Measurements from ENCODE around the gene DPP6. TPM values are rescaled to one million over a fixed set of nuclear protein-coding genes. Genes with fewer than 3 reads are reported as not detected.

The DPP6 gene
- total and polyA plus RNA-seq, 12 donors, result 0.07 to 2.1 (median 0.16) TPM; not detected in 4

GRCh38 chr7:154253810-154254209, 201.6 kb downstream of the DPP6 start:
- no peak for TF ChIP-seq CTCF (IDR thresholded peaks at IDR 0.05)
- no peak for DNase-seq
- no peaks in the 10 kb centered on the region for H3K36me3 ChIP-seq
- ATAC-seq, result no peak
- no peaks in the 10 kb centered on the region for H3K4me1 ChIP-seq
- H3K27me3 ChIP-seq, result peaks cover 0 to 9% (median 0%) of the 10 kb centered on the region in 7 donors
- peaks cover 0 to under 1% (median 0%) of the 10 kb centered on the region in 11 donors for H3K9me3 ChIP-seq
- H3K27ac ChIP-seq, result no peak overlapping the region
- WGBS, 2 donors, result 46 to 47% methylated on average over 6 of the region's 6 CpGs
- intact Hi-C loops (cut with DNase I), result loop anchor here in 1 of 10 donors (10.0 kb wide), 1 partner anchor 59 kb away; no protein-coding TSS in a partner anchor
- no peak overlapping the region for H3K4me3 ChIP-seq

GRCh38 chr7:154255324-154255723, 203.1 kb downstream of the DPP6 start:
- H3K4me1 ChIP-seq, result no peaks in the 10 kb centered on the region
- DNase-seq (no peak), ATAC-seq (no peak)
- H3K4me3 ChIP-seq, result no peak overlapping the region
- no peak for TF ChIP-seq CTCF (IDR thresholded peaks at IDR 0.05)
- H3K36me3 ChIP-seq, result no peaks in the 10 kb centered on the region
- no peaks in the 10 kb centered on the region for H3K9me3 ChIP-seq
- intact Hi-C loops (cut with DNase I), result loop anchor here in 1 of 10 donors (10.0 kb wide), 1 partner anchor 61 kb away; no protein-coding TSS in a partner anchor
- no peak overlapping the region for H3K27ac ChIP-seq
- H3K27me3 ChIP-seq, result peaks cover 0 to 9% (median 0%) of the 10 kb centered on the region in 7 donors
- WGBS, 2 donors, result 18 to 23% methylated on average over 7 of the region's 7 CpGs

GRCh38 chr7:154256150-154256549, 204.0 kb downstream of the DPP6 start:
- WGBS, 2 donors, result 79 to 85% methylated on average over 8 of the region's 8 CpGs

GRCh38 chr7:154259396-154259795, 207.2 kb downstream of the DPP6 start:
- H3K4me1 ChIP-seq, result no peaks in the 10 kb centered on the region
- peaks cover 0 to 13% (median 0%) of the 10 kb centered on the region in 11 donors for H3K9me3 ChIP-seq
- DNase-seq, result no peak
- intact Hi-C loops (cut with DNase I), result loop anchor here in 1 of 10 donors (10.0 kb wide), 1 partner anchor 65 kb away; no protein-coding TSS in a partner anchor
- H3K36me3 ChIP-seq, result no peaks in the 10 kb centered on the region
- peaks cover 0 to 3% (median 0%) of the 10 kb centered on the region in 7 donors for H3K27me3 ChIP-seq
- TF ChIP-seq CTCF (IDR thresholded peaks at IDR 0.05), result no peak
- no peak for ATAC-seq
- no peak overlapping the region for H3K27ac ChIP-seq
- 60 to 73% methylated on average over 3 of the region's 3 CpGs for WGBS, 2 donors
- H3K4me3 ChIP-seq, result no peak overlapping the region

More at GRCh38 chr7:154256150-154256549, 204.0 kb downstream of the DPP6 start:
- Histone ChIP-seq H3K27ac (no peak overlapping the region), H3K4me3 (no peak overlapping the region), H3K9me3 (peaks cover 0 to 5% (median 0%) of the 10 kb centered on the region in 11 donors), H3K4me1 (no peaks in the 10 kb centered on the region), H3K36me3 (no peaks in the 10 kb centered on the region), H3K27me3 (peaks cover 0 to 9% (median 0%) of the 10 kb centered on the region in 7 donors)
- intact Hi-C loops (cut with DNase I), result loop anchor here in 1 of 10 donors (10.0 kb wide), 1 partner anchor 61 kb away; no protein-coding TSS in a partner anchor
- no peak for TF ChIP-seq CTCF (IDR thresholded peaks at IDR 0.05)
- ATAC-seq (no peak), DNase-seq (no peak)
